Activated T-cell treated with anti-CD3 and anti-CD28 coated beads, Interleukin-2, amount 50 U/mL, for 4 hours (primary cell): ENCODE results near the gene NAT8. TPM values are rescaled to one million over a fixed set of nuclear protein-coding genes. Genes with fewer than 3 reads are reported as not detected.
A peak's percentile ranks its signal among the peaks of the same experiment; 100 is the strongest.
"Not testable (repeated sequence)": the region's sequence is repeated elsewhere in the genome, so short reads cannot be mapped to it uniquely, and the experiment has no call there.

Source experiments
- ATAC-seq, 2 donors: fragments of 200-7000 bp; cut with Tn5 transposase; one replicate each; pipeline ENCODE4 v1.10.0; 2021
- DNase-seq: peaks from one replicate; pipeline ENCODE4 v3.0.0-alpha.2; 2020
- H3K27me3 Mint-ChIP-seq: one replicate; pipeline ENCODE4 v1.8.0; 2021; ENCODE audit warnings: low read depth, mixed read lengths
- H3K36me3 Mint-ChIP-seq: one replicate; pipeline ENCODE4 v1.8.0; 2022; ENCODE audit warnings: mixed read lengths; ENCODE audit not compliant: insufficient read depth
- H3K4me1 Mint-ChIP-seq: one replicate; pipeline ENCODE4 v1.8.0; 2021; ENCODE audit warnings: low read depth, mixed read lengths
- H3K4me3 Mint-ChIP-seq: one replicate; pipeline ENCODE4 v1.8.0; 2021; ENCODE audit warnings: mild to moderate bottlenecking, moderate library complexity, mixed read lengths
- H3K9me3 Mint-ChIP-seq: one replicate; pipeline ENCODE4 v1.8.0; 2021; ENCODE audit warnings: mixed read lengths
- total RNA-seq, 3 donors: library from RNA; stranded (reverse); gene quantifications; one replicate each; pipeline ENCODE4 v1.2.1, GENCODE V29; 2021

The NAT8 gene
- total RNA-seq, 3 donors from 2014 or later = not detected

DNA sequence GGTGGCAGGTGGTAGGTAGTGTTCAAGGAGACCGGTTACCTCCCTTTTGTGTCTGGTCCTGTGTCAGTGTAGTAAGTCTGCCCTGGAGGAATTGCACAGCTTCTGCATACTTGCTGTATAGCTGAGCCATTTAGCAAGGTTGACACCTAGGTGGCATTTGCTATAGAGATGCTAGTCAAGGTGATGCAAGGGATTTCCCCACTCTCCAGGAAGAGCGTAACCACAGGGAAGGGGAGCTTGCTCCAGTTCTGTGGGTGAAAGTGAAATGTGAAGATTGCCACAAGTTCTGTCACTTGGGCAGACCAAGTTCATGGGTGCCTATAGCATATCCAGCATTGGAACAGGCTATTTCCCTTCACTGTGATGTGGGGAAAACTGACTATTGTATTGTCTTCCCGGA is 28.1 kb downstream of the NAT8 start:
- ATAC-seq (peak; percentile 18 to 69), DNase-seq (no peak)
- Mint-ChIP-seq H3K9me3 (no peaks in the 10 kb centered on the region), H3K36me3 (peaks cover 10% of the 10 kb centered on the region), H3K27me3 (no peaks in the 10 kb centered on the region), H3K4me3 (no peak overlapping the region), H3K4me1 (peaks cover 4% of the 10 kb centered on the region)

DNA sequence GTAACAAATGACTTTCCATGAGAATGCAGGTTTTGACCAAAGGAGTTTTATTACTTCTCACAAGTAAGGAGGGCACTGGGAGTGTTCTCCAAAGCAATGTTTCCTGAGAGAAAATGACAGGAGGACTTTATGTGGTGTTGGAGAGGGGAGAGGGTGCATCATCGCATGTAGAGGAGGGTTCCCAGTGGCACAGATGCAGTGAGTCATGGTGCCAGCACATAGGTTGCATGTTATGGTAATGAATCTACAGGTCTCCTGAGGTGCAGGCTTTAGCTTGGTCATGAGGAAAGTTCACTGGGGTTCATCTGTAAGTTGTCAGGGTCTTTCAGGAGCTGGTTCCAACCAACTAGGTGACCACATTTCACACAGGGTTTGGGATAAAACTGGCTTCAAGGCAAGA is 30.4 kb downstream of the NAT8 start:
- DNase-seq (no peak), ATAC-seq (no peak)
- H3K4me1 Mint-ChIP-seq = peaks cover 4% of the 10 kb centered on the region
- H3K4me3 Mint-ChIP-seq = no peak overlapping the region
- H3K36me3 Mint-ChIP-seq = peaks cover 22% of the 10 kb centered on the region
- H3K27me3 Mint-ChIP-seq = no peaks in the 10 kb centered on the region
- H3K9me3 Mint-ChIP-seq = no peaks in the 10 kb centered on the region

DNA sequence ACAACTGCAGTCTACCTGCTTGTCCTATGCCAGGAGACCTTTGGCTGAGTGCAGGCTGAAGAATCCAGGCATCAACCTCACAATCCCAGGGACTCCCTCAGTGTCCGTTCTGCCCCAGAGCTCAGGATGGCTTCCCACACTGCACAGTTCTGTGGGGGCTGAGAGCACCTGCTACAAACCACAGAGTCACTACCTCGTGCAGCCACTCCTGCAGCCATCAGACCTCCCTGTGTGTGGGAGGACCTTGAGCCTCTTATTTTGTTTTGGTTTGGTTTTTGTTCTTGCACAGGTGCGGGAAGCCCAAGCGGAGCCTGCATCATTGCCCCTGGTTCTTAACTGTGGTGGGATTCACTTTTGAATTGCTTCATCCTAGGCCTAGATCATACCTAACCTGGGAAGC is 31.0 kb downstream of the NAT8 start:
- peaks cover 20% of the 10 kb centered on the region for H3K36me3 Mint-ChIP-seq
- peaks cover 4% of the 10 kb centered on the region for H3K4me1 Mint-ChIP-seq
- H3K9me3 Mint-ChIP-seq = no peaks in the 10 kb centered on the region
- no peaks in the 10 kb centered on the region for H3K27me3 Mint-ChIP-seq
- no peak for DNase-seq
- no peak overlapping the region for H3K4me3 Mint-ChIP-seq
- ATAC-seq = no peak

DNA sequence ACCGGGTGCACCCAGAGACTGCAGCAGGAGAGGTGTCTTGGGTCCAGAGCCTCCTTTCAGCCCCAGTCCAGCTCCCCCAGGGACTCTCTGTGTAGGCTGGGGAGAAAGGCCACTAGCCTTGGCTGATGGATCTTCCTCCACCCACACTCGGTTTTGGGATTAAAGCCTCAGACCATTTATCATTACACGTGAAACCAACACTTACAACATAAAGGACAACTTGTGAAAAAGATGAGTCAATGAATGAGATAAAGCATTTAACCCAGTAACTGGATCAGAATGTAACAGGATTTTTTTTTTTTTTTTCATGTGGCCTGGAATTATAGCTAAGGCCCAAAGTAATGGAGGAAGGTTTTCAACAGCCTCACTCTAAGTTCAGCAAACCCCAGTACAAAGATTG is 32.1 kb downstream of the NAT8 start:
- H3K4me1 Mint-ChIP-seq = peaks cover 4% of the 10 kb centered on the region
- no peak overlapping the region for H3K4me3 Mint-ChIP-seq
- DNase-seq = no peak
- H3K9me3 Mint-ChIP-seq = no peaks in the 10 kb centered on the region
- H3K36me3 Mint-ChIP-seq = peaks cover 24% of the 10 kb centered on the region
- no peak for ATAC-seq
- H3K27me3 Mint-ChIP-seq = no peaks in the 10 kb centered on the region

DNA sequence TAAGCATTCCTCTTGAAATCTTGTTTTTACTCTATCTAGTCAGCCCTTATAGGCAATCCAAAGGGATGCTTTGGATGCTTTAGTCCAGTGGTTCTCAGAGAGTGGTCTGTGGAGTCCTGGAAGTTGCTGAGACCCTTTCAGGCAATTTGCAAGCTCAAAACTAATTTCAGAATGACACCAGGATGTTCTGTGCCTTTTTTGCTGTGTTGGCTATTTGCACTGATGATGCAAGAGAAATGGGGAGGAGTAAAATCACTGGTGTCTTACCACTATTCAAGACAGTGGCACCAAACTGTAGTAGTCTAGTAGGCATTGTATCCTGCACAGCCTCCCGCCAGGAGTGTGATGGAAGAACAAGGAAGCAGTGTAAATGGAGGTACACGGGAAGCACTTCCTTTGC is 37.6 kb downstream of the NAT8 start:
- not testable (repeated sequence) for H3K4me3 Mint-ChIP-seq, H3K4me1 Mint-ChIP-seq, H3K9me3 Mint-ChIP-seq, H3K27me3 Mint-ChIP-seq, DNase-seq, ATAC-seq
- peaks cover 39% of the 10 kb centered on the region for H3K36me3 Mint-ChIP-seq

DNA sequence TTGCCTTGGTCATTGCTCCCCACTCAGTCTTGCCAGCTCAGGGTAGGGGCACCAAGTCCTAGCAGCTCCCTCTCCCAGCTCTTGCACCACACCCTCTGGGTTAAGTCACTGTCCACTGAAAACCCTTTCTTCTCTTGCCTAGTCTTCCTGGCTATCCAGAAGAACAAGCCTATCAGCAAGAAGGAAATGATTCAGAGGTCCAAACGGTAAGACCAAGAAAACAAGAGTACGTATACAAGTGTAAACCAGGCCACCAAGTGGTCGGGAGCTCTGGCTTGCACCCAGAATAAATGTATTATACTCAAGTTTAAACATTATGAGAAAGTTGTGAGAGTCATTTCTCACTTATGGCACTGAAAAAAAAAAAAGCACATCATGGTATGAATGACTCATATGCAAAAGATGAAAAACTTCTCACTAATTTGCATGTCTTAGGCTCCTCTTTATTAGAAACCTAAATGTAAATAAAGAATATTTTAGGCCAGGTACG is 39.1 kb downstream of the NAT8 start:
- peak; percentile 25 to 27 for ATAC-seq
- DNase-seq, H3K9me3 Mint-ChIP-seq, H3K4me3 Mint-ChIP-seq, H3K4me1 Mint-ChIP-seq, H3K27me3 Mint-ChIP-seq: not testable (repeated sequence)
- peaks cover 42% of the 10 kb centered on the region for H3K36me3 Mint-ChIP-seq

DNA sequence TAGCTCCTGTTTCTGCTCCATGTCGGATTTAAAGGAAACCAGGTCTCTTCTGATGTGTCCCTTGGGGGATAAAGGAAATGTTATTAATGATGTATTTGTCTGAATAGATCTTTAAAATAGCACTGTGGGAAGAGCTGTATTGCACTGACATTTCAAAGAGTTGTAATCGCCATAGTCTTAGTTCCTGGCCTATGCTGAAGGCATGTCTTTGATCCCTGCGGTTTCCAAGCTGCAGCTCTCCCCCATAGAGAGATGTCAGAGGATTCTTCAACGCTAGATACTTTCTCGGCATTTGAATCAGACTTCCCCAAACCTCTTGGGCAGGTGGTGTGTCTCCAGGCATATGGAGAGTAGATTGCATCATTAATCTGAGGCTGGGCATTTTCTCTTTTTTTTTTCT is 40.4 kb downstream of the NAT8 start:
- Mint-ChIP-seq H3K4me1 (peaks cover 2% of the 10 kb centered on the region), H3K9me3 (no peaks in the 10 kb centered on the region), H3K4me3 (no peak overlapping the region), H3K36me3 (peaks cover 36% of the 10 kb centered on the region), H3K27me3 (no peaks in the 10 kb centered on the region)
- ATAC-seq (no peak), DNase-seq (no peak)

DNA sequence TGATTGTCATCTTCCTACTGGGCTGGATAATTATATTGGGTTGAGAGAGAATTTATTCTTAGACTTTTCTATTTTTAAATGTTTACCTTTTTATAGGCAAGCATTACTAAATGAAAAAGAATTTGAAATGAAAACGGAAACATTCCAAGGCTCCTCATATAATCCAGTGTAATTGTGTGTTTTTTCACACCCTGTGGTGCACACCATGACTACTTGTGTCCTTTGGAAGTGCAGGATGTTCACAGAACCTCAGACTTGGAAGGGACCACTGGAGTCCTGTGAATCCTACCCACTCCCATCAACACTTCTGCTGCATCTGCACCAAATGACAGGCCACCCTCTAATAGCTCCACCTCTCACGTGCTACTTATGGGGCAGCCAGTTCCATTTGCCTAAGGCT is 48.0 kb downstream of the NAT8 start:
- no peak for DNase-seq
- Mint-ChIP-seq H3K4me3 (no peak overlapping the region), H3K36me3 (peaks cover 26% of the 10 kb centered on the region), H3K27me3 (no peaks in the 10 kb centered on the region), H3K9me3 (no peaks in the 10 kb centered on the region), H3K4me1 (no peaks in the 10 kb centered on the region)
- ATAC-seq = no peak

DNA sequence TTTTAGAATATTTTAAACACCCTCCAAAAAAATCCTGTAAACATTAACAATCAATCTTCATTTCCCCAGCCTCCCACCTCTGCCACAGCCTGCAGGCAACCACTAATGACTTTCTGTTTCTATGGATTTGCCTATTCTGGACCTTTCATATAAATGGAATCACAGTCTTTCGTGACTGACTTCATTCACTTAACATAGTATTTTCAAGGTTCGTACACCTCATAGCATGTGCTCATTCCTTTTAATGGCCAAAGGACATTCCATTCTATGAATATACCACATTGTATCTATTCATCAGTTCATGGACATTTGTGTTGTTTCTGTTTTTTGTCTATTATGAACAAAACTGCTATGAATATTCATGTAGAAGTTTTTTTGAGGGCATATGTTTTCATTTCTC is 48.5 kb downstream of the NAT8 start:
- no peaks in the 10 kb centered on the region for H3K27me3 Mint-ChIP-seq
- H3K9me3 Mint-ChIP-seq = no peaks in the 10 kb centered on the region
- H3K4me1 Mint-ChIP-seq = no peaks in the 10 kb centered on the region
- no peak for ATAC-seq
- no peak overlapping the region for H3K4me3 Mint-ChIP-seq
- no peak for DNase-seq
- H3K36me3 Mint-ChIP-seq = peaks cover 20% of the 10 kb centered on the region

Other genes with a start within 250 kb of the NAT8 start
- gene TPRKB, start 94.9 kb upstream of the NAT8 start, total RNA-seq = 10 to 100 TPM; 43.3 to 43.8 (median 43.6) TPM
- gene DUSP11, start 137.7 kb upstream of the NAT8 start, total RNA-seq = 10 to 100 TPM; 33.2 to 35.4 (median 34.2) TPM
- not detected for gene C2orf78, start 141.8 kb upstream of the NAT8 start, total RNA-seq
- 10 to 100 TPM; 29.5 to 37.2 (median 30.3) TPM for gene STAMBP, start 186.5 kb upstream of the NAT8 start, total RNA-seq